ENCODE data around the gene DUSP28. TPM values are rescaled to one million over a fixed set of nuclear protein-coding genes. Genes with fewer than 3 reads are reported as not detected.

DUSP28 gene
- total and polyA plus RNA-seq, 7 donors = 6.6 to 18.1 (median 12.6) TPM

GRCh38 chr2:240577281-240578109, 17.3 kb downstream of the DUSP28 start:
- ATAC-seq (no peak), DNase-seq (no peak)
- peaks cover 13% of the 10 kb centered on the region for H3K4me1 ChIP-seq
- peaks cover 0 to 59% of the 10 kb centered on the region in 2 donors for H3K36me3 ChIP-seq (ENCODE audit: insufficient read depth in 1 of 2, low read depth in 1 of 2)
- H3K4me3 ChIP-seq = no peak overlapping the region
- H3K9me3 ChIP-seq = peaks cover 4% of the 10 kb centered on the region
- H3K27ac ChIP-seq = no peak overlapping the region
- 84 to 91% (median 87%) methylated on average over 25 to 26 of the region's 26 CpGs for WGBS, 3 donors
- intact Hi-C loops (cut with DNase I) = no loop called here
- TF ChIP-seq CTCF (IDR thresholded peaks at IDR 0.05) = no peak
- no peaks in the 10 kb centered on the region for H3K27me3 ChIP-seq (ENCODE audit: insufficient read depth in 3 of 3, low read length in 2 of 3)

GRCh38 chr2:240578110-240578450, 17.9 kb downstream of the DUSP28 start:
- H3K9me3 ChIP-seq = peaks cover 4% of the 10 kb centered on the region
- ATAC-seq (peak in 1 of 4 donors; percentile 3), DNase-seq (no peak)
- H3K4me1 ChIP-seq = peaks cover 13% of the 10 kb centered on the region
- no peak for TF ChIP-seq CTCF (IDR thresholded peaks at IDR 0.05)
- intact Hi-C loops (cut with DNase I) = no loop called here
- no peaks in the 10 kb centered on the region for H3K27me3 ChIP-seq (ENCODE audit: insufficient read depth in 3 of 3, low read length in 2 of 3)
- no peak overlapping the region for H3K4me3 ChIP-seq
- H3K36me3 ChIP-seq (ENCODE audit: insufficient read depth in 1 of 2, low read depth in 1 of 2) = peaks cover 0 to 57% of the 10 kb centered on the region in 2 donors
- no peak overlapping the region for H3K27ac ChIP-seq
- WGBS, 3 donors = 71 to 85% (median 81%) methylated on average over 9 of the region's 9 CpGs

- DNase-seq = no peak
- TF ChIP-seq CTCF (IDR thresholded peaks at IDR 0.05) = no peak
- Histone ChIP-seq H3K36me3 (ENCODE audit: insufficient read depth in 1 of 2, low read depth in 1 of 2) (peaks cover 0 to 54% of the 10 kb centered on the region in 2 donors), H3K27me3 (ENCODE audit: insufficient read depth in 3 of 3, low read length in 2 of 3) (no peaks in the 10 kb centered on the region), H3K27ac (no peak overlapping the region), H3K4me3 (no peak overlapping the region), H3K9me3 (peaks cover 4% of the 10 kb centered on the region), H3K4me1 (peaks cover 13% of the 10 kb centered on the region)
- intact Hi-C loops (cut with DNase I) = no loop called here
- ATAC-seq = no peak
- 80 to 86% (median 81%) methylated on average over 8 of the region's 8 CpGs for WGBS, 3 donors
Observed at GRCh38 chr2:240578488-240578887, 18.3 kb downstream of the DUSP28 start.

GRCh38 chr2:240579071-240579762, 19.1 kb downstream of the DUSP28 start:
- ATAC-seq = peak in 1 of 4 donors; percentile 14
- peaks cover 4% of the 10 kb centered on the region for H3K9me3 ChIP-seq
- peaks cover 0 to 47% of the 10 kb centered on the region in 2 donors for H3K36me3 ChIP-seq (ENCODE audit: insufficient read depth in 1 of 2, low read depth in 1 of 2)
- WGBS, 3 donors = 86 to 90% (median 87%) methylated on average over 12 of the region's 12 CpGs
- H3K27me3 ChIP-seq (ENCODE audit: insufficient read depth in 3 of 3, low read length in 2 of 3) = no peaks in the 10 kb centered on the region
- intact Hi-C loops (cut with DNase I) = no loop called here
- peaks cover 18% of the 10 kb centered on the region for H3K4me1 ChIP-seq
- TF ChIP-seq CTCF (IDR thresholded peaks at IDR 0.05) = no peak
- H3K4me3 ChIP-seq = no peak overlapping the region
- no peak for DNase-seq
- peak overlapping the region; percentile 55 for H3K27ac ChIP-seq

Measured in psoas muscle (tissue), 8 donors.